LNCAP (cell line): Measurements from ENCODE around the gene TPI1.

Experiments used
- CTCF ChIP-seq: fragments of 450-650 bp; IDR thresholded peaks from 2 replicates; pipeline ENCODE4 v1.5.1; 2017; ENCODE audit warnings: mild to moderate bottlenecking

TPI1 gene

GRCh38 chr12:6822426-6823135 is 44.8 kb upstream of the TPI1 start:
- no peak for TF ChIP-seq CTCF

- no peak for TF ChIP-seq CTCF
These were observed 43.9 kb upstream of the TPI1 start for GRCh38 chr12:6823182-6824084.

GRCh38 chr12:6824085-6824775 is 43.1 kb upstream of the TPI1 start:
- no peak for TF ChIP-seq CTCF

DNA sequence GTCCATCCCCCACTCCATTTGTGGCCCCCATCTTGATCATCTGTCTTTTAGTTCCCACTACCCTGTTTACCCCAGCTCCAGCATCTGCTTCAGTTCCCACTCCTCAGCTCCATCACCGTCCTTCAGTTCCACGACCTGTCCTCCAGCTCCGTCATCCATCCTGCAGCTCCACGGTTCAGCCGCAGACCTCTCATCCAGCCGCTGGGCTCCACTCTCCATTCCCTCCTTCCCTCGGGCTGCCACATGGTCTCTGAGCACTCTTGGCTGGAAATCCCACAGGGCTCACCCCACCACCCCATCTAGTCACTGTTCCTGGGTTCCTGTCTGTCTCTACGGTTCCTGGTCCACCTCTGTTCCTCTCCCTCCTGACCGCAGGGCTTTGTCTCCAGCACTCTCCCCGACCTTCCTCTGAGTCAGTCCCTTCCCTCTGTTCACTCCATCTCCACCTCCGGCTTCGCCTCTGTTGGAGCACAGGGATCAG is 42.4 kb upstream of the TPI1 start:
- no peak for TF ChIP-seq CTCF

GRCh38 chr12:6825398-6826124 is 41.8 kb upstream of the TPI1 start:
- TF ChIP-seq CTCF, result peak; percentile 91

DNA sequence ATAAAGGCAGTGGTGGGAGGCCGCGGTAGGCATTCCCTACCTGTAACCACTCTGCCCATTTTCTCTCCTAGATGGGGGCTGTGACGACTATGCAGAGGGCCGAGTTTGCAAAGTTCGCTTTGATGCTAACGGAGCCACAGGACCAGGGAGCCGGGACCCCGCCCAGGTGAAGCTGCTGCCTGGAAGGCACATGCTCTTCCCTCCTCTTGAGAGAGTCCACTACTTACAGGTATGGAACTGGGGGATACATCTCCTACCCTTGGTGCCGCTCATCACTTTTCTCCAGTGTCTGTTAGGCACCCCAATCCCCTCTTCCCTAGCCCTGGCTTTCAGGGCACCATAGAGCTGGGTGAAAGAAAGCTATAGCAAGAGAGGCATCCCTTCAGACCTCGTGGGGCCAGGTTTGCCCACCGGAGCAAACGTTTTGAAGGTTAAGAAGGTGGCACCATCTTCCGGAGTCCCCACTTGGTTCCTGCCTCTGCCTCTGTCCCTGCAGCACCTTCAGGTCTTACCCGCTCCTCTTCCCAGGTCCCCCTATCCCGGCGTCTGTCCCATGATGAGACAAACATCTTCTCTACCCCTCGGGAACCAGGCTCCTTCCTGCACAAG is 41.1 kb upstream of the TPI1 start:
- TF ChIP-seq CTCF, result no peak
